GM12874 (cell line): Measurements from ENCODE around the gene KLRF2.

Experiments
- TF ChIP-seq, protein P1 (sequence below): IDR thresholded peaks from 2 replicates; pipeline ENCODE4 v1.5.1; 2011; ENCODE audit warnings: low read depth, mild to moderate bottlenecking, control low read depth, low read length, moderate library complexity; ENCODE audit not compliant: insufficient read depth

Gene KLRF2

DNA sequence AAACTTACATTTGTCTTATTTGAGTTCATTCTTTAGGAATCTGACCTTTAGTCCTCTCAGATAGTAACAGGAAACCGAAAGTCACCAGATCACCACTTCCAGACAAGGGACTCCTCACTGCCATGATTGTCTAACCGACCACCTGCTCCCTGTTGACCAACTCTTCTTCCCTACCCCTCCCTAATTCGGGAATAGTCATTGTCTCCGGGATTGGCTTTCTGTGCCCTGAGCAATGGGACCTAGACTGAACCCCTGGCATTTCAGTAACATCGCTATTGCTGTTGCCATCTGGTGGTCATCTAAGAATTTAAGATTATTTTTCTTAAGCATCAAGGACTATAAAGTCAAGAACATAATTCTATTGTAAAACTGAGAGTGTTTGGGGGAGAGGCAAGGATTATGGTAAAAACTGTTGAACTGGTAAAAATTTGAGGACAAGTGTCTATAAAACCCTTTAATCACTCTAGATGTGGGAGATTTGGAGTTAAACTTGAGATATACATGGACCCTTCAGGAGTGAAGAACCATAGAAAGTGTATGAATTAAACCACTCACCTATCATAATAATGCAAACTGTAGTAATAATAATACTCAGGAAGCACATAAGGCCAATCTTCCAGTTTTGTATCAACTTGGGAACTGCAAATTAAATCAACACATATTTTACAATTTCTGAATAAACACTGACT is 44.6 kb downstream of the KLRF2 start:
- TF ChIP-seq, protein P1, sequence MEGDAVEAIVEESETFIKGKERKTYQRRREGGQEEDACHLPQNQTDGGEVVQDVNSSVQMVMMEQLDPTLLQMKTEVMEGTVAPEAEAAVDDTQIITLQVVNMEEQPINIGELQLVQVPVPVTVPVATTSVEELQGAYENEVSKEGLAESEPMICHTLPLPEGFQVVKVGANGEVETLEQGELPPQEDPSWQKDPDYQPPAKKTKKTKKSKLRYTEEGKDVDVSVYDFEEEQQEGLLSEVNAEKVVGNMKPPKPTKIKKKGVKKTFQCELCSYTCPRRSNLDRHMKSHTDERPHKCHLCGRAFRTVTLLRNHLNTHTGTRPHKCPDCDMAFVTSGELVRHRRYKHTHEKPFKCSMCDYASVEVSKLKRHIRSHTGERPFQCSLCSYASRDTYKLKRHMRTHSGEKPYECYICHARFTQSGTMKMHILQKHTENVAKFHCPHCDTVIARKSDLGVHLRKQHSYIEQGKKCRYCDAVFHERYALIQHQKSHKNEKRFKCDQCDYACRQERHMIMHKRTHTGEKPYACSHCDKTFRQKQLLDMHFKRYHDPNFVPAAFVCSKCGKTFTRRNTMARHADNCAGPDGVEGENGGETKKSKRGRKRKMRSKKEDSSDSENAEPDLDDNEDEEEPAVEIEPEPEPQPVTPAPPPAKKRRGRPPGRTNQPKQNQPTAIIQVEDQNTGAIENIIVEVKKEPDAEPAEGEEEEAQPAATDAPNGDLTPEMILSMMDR = no peak

DNA sequence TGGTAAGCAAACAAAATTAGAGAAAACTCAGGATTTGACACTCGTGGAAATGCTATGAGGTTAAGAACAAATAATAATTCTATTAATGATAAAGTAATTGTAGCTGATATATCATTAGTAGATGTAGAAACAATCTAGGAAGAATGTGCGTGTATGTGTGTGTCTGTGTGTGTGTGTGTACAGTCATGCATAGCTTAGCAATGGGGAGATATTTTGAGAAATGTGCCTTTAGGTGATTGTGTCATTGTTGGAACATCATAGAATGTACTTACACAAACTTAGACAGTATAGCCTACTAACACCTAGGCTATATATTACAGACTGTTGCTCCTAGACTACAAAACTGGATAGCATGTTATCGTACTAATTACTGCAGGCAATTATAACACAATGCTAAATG is 45.6 kb downstream of the KLRF2 start:
- TF ChIP-seq, protein P1 = no peak

DNA sequence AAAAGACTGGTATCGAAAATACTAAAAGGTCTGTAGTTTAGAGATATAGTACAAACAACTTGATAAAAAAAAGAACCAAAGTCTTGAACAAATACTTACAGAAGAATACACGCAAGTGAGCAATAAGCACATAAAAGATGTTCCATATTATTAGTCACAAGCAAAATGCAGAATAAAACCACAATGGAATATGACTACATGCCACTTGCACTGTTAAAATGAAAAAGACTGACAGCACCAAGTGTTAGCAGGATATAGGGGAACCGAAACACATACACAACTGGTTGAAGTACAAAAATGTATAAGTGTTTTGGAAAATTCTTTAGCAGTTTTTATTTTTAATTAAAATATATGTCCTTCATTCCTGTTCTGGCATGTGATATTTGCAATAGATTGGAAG is 47.3 kb downstream of the KLRF2 start:
- TF ChIP-seq, protein P1 = no peak

DNA sequence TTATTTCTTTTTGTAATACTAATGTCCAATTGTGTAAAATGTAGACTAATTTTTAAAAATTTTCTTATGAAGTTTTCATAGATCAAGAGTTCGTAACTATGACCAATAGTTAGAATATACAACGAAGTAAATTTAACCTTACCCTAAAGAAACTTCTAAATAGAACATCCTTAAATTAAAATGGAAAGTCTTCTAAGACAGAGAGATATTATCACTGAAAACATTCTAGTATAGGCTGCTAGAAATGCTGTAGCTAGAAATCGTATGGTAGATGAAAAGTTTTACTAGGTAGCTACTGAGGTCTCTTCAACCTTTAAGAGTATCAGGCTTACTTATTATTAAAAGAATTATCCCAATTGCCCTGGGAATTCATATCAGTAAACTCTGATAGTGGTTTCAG is 50.0 kb downstream of the KLRF2 start:
- TF ChIP-seq, protein P1 = no peak

DNA sequence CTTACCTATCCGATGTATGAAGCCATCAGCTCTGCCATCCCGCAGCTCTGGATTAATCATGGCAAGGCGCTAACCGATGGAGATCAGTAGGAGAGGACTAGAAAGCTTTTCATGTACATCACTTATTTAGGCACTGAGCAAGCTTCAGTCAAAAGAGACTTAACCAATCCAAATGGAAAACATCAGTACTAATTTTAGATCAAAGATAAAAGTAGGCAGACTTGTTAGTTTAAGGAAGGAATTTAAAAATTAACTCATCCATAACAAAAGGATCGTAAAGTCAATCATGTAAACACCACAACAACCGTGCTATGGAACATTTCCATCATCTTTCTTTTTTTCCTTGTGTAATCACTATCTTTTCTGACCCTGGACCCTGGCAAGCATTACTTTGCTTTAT is 51.0 kb downstream of the KLRF2 start, which contains the start of gene CLEC2A:
CLEC2A (minus strand) TSS at position 101 of the 400 bp plus-strand sequence; CDS start at position 60, 41 bp downstream.
- TF ChIP-seq, protein P1 = no peak

DNA sequence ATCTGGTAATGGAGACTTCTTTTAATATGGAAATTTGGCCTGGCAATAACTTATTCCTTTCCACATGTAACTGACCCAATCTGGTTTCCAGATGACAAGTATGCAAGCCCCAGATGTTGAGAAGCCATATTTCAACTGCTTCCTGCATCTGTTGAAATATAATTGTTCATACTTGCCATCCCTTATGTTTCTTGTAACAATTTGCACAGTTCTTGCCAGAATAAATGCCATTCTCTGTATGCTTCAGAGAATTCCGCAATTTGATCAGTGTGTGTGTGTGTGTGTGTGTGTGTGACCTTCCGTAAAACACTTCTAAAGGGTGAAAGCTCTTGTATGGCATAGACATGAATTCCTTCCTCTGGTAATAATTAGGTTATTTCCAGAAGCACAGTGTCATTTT is 52.7 kb downstream of the KLRF2 start:
- TF ChIP-seq, protein P1 = no peak

DNA sequence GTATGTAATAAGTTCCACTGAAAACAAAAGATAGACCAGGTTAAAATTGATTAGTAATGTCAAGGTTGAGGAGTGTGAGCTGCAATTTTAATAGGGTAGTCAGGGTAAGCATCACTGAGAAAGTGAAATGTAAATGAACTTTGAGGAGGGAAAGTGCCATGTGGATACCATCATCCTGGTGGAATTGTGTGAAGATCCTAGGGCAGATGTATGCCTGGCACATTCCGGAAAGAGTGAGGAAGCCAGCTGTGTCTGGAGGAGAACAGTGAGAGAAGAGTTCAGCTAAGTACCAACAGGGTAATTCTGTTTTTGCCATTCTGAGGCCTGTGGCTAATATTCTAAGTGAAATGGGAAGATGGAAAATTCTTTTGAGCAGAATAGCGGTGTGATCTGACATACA is 53.7 kb downstream of the KLRF2 start:
- TF ChIP-seq, protein P1 = no peak
